GM12801 (cell line): Measurements from ENCODE around the gene NLRP14.

ENCODE experiments used
- CTCF ChIP-seq: IDR thresholded peaks from one replicate; pipeline ENCODE4 v1.5.1; 2011; ENCODE audit warnings: control low read depth; ENCODE audit not compliant: insufficient read length; ENCODE audit errors: extremely low read depth

The NLRP14 gene

GRCh38 chr11:7088921-7089320 is 68.6 kb downstream of the NLRP14 start, which contains the start of gene RBMXL2:
Gene RBMXL2 (plus strand): TSS chr11:7088998. CDS start chr11:7089121, 123 bp downstream.
- no peak for TF ChIP-seq CTCF

GRCh38 chr11:7089328-7090251 is 69.3 kb downstream of the NLRP14 start:
- TF ChIP-seq CTCF: no peak

- TF ChIP-seq CTCF: no peak
Observed at GRCh38 chr11:7098235-7098832, 78.1 kb downstream of the NLRP14 start.

GRCh38 chr11:7115780-7116179 is 95.5 kb downstream of the NLRP14 start:
- no peak for TF ChIP-seq CTCF

- TF ChIP-seq CTCF: no peak
Observed at GRCh38 chr11:7116370-7116769, 96.1 kb downstream of the NLRP14 start.
